ENCODE measurements around the gene EIF3B.
"Not testable (repeated sequence)": the region's sequence is repeated elsewhere in the genome, so short reads cannot be mapped to it uniquely, and the experiment has no call there.

The EIF3B gene

DNA sequence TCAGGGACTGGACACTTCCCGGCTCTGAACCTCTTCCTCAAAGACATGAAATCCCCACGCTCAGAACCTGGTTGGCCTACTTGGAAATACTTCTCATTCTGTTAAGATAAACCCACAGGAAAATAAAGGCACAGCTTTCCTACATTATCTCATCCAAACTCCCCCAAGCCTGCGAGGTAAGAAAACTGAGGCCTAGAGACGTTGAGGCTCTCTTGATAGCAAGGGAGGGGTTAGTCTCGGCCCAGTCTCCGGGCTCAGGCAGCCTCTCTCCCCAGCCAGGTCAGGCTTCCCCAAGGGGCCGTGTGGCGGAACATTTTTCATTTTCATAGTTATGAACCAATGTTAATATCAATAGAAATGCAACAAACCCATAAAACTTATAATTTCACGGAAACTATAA, 4.6 kb upstream of the EIF3B start:
- no peak for DNase-seq

DNA sequence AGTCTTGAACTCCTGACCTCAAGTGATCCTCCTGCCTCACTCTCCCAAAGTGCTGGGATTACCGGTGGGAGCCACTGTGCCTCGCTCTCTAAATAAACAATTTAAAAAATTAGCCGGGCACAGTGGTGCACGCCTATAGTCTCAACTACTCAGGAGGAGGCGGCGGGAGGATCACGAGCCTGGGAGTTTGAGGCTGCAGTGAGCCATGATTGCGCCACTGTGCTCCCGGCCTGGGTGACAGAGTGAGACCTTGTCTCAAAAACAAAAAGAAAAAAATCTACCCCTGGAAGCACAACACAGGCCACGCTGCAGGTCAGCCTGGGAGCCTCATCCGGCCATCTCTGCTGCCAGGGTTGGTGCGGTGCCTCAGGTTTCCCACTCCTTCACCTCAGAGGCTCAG, 3.8 kb upstream of the EIF3B start:
- DNase-seq: no peak

DNA sequence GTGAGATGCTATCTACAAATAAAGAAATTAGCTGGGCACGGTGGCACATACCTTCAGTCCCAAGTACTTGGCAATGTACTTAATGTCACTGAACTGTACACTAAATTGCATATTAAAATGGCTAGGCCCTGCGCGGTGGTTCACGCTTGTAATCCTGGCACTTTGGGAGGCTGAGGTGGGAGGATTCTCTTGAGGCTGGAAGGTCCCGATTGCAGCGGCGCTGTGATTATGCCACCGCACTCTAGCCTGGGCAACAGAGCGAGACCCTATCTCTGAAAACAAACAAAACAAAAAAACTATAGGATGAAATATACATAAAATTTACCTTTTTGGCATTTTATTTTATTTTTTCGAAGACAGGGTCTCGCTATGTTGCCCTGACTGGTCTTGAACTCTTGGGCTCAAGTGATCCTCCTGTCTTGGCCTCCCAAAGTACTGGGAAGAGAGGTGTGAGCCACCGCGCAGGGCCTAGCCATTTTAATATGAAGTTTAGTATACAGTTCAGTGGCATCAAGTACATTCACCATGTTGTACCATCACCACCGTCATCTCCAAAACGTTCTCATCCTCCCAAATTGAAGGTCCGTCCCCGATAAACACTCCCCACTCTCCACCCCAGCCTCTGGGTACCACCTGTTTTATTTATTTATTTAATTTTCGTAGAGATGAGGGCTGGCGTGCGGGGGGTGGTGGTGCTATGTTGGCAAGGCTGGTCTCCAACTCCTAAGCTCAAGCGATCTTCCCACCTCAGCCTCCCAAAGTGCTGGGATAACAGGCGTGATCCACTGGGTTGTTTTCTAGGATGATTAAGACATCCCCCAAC, 1.3 kb upstream of the EIF3B start:
- no peak for DNase-seq

DNA sequence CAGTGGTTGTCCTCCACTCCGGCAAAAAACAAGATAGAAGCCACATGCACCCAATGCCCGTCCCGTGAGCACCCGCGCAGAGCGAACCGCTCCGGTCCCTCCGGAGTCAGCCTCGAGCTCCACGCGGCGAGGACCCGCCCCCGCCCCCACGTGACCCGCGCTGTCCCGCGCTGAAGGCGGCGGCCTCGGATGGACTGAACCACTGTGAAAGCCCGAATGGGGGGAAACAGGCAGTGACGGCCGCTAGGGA, 766 bp upstream of the EIF3B start:
- DNase-seq: peak; percentile 91

DNA sequence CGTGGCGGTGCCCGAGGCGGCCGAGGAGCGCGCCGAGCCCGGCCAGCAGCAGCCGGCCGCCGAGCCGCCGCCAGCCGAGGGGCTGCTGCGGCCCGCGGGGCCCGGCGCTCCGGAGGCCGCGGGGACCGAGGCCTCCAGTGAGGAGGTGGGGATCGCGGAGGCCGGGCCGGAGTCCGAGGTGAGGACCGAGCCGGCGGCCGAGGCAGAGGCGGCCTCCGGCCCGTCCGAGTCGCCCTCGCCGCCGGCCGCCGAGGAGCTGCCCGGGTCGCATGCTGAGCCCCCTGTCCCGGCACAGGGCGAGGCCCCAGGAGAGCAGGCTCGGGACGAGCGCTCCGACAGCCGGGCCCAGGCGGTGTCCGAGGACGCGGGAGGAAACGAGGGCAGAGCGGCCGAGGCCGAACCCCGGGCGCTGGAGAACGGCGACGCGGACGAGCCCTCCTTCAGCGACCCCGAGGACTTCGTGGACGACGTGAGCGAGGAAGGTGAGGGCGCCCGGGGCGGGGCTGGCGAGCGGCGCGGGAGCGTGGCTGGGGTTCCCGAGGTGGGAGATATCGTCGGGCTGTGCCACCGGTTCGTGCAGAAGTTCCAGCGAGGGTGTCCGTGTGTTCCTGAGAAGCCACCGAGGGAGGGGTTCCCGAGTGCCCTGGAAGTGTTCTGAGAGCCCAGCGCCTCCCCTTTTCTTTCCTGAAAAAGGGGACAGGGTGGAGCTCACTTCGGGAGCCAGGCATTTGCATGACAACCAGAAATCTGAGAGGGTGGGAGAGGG, 495 bp downstream of the EIF3B start:
- no peak for DNase-seq

DNA sequence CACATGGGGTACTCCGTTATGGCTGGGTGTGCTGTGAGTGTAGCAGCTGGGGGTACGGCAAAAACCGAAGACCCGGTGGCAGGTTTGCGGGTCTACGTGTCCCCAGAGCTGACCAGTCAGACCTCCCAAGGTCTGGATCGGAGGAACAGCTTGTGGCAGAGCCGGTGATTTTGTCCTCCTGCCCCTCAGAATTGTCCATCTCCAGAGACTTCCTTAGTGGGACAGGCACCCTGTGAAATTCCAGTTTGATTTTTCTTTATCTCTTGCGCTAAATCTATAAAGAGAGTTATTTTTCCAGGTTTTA, 1.0 kb downstream of the EIF3B start:
- DNase-seq: no peak

DNA sequence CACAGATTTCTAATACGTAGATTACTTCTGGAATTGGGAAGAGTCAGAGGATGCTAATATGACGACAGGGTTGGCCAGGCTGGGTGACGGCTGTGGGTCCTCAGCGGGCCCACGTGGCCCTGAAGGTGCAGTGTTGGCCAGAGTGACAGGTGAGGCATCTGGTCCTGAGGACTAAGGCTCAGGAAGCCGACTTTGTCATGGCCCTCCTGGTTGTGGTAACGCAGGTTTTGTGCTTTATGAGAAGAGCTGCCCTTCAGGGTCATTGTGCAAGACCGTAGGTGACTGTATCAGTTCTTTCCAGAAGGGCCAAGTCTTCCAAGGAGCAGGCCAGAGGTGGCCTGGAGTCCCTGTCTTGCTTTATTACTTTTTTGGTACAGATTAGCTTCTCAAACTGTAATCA, 2.5 kb downstream of the EIF3B start:
- no peak for DNase-seq

DNA sequence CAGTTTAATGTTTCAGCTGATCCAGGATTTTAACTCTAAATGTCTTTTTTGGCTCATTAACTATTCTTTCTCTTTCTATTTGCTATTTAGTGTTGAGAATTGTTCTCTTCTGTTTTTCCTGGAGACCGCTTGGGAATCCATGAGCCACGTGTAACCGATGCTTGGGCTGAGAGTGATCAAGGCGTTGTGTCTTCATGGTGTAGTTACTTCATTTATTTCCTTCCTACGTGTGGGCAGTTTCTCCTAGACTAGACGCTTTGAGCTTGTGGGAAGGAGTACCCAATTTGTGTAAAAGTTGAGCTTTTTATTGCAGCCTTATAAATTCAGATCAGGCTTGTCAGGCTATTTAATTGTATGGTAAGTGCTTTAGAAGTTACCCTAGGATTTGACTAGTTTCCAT, 2.9 kb downstream of the EIF3B start:
- DNase-seq: no peak

DNA sequence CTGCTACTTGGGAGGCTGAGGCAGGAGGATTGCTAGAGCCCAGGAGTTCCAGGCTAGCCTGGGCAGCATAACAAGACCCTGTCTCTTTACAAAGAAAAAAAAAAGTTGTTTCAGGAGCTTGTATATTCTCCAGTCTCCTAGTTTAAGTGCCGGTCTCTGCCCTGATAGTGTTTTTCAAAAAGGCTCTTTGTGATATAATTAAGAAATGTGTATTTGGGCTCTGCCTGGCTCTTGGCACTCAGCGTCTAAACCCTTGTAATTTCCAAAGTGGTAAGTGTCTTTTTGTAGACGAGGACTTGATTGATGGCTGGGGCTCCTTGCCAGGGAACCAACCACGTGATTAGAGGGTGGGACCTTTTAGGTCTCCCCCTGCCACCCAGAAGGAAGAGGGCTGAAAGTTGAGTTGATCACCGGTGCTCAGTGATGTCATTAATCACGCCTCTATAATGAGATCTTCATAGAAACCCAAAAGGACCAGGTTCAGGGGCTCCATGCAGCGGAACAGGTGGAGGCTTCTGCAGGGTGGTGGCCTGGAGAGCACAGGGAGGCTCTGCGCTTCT, 4.4 kb downstream of the EIF3B start:
- no peak for DNase-seq

DNA sequence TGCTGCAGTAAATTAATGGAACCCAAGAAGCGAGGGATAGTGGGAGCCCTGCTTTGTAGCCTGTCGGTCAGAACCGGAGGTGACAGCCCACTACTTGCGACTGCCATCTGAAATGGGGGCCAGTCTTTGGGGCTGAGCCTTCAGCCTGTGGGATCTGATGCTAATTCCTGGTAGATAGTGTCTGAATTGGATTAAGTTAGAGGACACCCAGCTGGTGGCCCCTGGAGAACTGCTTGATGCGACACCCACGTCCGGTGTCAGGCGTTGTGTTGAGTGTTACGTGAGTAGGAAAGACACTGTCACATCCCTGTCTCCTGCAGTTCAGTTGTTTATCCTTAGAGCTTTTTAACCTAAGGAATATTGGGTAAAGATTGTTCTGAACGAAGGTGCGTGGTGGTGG, 5.0 kb downstream of the EIF3B start:
- no peak for DNase-seq

DNA sequence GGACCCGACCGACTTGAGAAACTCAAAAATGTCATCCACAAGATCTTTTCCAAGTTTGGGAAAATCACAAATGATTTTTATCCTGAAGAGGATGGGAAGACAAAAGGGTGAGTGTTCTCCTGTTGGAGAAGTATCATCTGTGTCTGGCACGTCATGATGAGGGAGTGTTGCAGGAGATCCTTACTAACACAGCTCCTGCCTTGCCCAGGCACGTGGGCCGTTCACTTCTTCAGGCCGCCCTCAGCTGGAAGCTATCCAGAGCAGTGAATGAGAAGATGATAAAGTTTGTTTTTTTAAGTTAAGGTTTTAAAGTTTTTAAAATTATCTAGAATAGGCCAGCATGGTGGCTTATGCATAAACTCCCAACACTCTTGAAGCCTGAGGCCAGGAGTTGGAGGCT, 6.2 kb downstream of the EIF3B start:
- no peak for DNase-seq

DNA sequence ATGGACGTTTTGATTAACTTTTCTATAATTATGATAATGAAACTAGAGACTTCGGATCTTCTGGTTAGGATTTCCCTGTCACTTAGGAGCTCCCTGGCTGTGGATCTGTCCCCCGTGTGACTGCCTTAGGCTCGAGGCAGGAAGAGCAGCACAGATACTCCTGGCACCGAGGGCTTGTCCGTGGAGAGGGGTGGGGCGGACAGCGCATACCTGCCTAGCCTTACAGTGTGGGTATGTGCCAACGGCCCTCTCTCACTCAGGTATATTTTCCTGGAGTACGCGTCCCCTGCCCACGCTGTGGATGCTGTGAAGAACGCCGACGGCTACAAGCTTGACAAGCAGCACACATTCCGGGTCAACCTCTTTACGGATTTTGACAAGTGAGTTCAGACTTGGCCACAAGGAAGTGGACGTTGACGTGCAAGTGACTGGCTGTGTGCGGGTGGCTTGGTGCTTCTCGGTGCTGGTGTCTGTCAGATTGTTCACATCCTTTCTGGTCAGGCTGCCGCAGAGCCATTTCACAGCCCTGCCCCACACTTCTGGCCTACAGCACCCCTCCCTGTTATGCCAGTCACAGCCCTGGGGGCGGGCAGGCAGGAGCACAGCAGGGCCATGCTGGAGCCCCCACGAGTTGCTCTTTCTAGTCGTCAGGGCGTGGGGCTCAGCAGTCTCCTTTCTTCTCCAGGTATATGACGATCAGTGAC, 7.9 kb downstream of the EIF3B start:
- DNase-seq: no peak

DNA sequence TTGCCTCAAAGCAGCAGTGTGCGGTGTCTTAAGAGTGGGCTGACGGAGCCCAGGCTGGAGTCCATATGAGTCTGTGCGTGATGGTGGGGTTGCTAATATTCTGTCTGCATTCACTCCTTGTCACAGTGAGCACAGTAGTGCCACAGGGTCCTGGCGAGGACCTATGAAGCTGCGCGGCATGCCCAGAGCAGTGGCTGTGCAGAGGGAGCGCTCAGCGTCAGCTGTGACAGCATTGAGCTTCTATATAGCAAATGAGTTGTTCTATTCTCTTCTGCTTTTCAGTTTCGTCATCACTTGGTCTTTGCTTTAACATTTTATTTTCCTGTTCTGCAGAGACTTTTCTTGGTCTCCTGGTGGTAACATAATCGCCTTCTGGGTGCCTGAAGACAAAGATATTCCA, 14.5 kb downstream of the EIF3B start:
- DNase-seq: no peak

DNA sequence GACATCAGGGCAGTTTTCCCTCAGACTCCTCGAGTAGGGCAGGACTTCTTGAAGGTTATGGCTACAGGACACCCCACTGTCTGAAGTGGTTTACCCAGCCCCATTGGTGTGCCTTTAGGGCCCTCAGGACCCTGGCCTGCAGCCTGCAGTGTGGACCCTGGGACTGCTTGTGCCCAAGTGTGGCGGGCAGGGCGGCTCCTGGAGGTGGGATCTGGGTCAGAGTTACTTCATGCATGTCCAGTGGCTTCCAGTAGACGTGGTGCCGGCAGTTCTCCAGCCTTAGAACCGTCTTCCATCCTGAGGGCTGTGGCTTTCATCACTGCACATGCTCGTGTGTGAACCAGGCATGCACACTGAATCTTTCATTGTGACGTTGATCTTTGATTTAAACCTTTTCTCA, 16.7 kb downstream of the EIF3B start:
- no peak for DNase-seq

DNA sequence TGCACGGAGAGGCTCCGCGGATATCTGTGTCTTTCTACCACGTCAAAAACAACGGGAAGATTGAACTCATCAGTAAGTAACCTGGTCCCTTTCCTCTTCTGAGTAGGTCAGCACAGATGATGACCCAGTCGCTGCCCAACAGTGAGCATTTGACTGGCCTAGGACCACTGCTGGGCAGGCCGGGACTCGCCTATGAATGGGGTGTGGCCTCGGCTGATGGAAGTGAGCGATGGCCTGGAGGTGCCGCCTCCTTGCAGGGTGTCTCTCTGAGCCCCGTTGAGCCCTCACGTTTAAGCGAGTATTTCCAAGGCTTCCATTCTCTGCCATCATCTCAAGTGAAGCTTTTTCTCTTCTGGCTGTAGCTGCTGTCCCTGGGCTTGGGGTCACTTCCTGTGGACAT, 18.1 kb downstream of the EIF3B start:
- DNase-seq: no peak

DNA sequence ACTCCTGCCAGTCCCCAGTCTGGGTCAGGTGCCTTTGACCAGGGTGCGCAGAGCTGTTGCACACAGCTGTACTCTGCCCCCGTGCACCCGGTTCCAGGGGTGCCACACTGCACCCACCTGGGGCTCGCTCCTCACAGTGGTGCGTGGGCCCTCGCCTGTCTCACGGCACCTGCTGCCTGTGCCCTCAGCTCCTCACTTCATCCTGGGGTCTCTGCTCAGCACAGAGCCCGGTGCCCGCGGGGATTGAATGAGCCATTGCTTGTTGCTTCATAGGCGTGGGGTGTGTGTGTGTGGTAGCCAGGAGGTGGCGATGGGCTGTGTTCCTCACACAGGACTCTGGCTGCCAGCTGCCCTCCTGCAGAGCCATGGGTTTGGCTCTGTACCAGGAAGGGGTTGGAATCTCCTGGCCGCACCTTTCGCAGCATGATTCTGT, 18.5 kb downstream of the EIF3B start:
- DNase-seq: no peak

DNA sequence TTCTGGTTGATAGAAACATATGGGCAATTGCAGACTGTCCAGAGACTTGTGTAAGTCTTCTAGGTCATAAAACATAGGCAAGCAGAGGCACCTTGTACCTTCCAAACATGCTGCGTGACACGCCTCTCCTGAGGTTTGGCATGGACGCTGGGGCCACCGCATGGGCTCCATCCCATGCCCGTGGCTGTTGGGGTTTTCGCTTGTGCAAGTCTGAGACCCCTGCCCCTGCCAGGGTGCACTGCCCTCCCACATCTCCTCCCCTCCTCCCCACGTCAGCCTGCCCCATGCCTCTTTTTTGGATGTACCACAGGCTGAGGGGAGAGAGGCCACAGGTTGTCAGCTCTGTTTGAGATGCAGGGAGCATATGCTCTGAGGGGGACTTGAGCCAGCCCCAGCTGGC, 19.0 kb downstream of the EIF3B start:
- DNase-seq: no peak

DNA sequence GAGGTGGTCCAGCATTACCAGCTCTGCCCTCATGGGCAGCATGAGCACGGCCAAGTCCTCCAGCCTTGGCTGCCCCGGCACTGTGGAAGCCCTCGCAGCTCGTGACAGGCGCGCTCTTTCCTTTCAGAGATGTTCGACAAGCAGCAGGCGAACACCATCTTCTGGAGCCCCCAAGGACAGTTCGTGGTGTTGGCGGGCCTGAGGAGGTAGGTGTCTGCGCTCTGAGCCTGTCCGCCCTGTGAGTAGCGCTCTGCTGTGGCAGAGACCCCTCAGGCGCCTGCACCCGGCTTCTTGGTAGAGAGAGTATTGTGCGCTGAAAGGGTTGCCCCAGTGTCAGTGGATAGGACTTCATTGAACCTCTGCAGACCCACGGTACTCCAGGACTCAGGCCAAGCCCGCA, 19.8 kb downstream of the EIF3B start:
- no peak for DNase-seq

DNA sequence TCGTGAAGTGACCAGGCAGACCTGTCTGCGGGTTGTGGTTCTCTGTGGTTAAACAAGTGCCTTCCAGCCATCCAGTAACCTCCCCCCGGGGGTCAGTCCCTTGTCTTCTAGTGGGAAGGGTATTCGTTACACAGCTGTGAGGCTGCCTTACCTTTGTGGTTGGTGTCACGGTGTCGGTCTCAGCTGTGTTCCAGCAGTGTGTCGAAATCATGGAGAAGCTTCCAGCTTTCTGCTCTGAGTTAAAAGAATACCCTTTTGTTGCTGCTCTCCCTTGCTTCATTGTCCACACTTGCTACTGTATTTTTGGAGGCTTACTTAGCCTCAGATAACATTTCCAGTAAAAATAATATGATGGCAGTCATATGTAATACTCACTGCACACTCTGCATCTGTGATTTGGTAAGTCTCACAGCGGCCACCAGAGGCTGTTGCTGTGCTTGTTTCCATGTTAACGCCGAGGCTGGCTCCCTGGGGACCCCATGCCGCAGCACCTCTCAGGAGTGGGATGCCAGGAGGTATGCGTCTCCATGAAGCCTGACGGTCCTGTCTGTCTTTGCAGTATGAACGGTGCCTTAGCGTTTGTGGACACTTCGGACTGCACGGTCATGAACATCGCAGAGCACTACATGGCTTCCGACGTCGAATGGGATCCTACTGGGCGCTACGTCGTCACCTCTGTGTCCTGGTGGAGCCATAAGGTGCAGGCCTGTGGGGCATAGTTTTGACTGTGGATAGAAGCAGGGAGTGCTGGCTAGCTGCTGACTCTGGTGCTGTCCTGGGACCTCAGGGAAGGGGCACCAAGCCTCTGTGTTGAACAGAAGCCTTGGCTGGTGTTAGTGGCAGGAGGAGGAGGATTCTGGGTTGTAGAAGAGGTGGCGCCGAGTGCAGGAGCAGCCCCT, 20.5 kb downstream of the EIF3B start:
- DNase-seq: no peak

DNA sequence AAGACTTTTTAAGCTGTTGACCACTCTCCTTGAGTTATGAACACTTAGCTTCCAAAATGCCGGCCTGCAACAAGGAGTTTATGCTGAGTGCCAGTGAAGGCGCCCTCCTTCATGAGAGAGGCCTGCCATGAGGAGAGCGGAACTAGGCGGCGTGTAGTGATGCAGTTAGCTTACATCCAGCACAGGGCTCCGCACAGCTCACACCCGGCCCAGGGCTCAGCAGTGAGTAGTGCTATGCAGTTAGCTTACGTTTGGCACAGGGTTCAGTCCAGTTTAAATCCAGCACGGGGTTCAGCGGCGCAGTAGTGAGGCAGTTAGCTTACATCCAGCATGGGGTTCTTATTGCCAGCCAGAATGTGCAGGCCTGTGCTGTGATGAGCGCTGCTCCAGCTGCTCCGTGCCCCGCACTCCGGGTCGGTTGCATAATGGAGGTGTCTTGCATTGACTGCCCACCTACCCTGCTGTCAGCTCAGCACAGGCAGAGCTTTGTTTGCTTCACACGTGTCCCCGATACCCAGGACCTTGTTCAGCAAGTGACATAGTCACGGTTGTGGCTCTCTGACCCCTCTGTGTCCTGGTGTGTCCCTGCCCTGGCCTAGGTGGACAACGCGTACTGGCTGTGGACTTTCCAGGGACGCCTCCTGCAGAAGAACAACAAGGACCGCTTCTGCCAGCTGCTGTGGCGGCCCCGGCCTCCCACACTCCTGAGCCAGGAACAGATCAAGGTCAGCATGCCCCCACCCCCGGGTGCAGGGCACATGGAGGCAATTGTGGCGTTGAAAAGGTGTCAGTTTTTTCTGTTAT, 21.9 kb downstream of the EIF3B start:
- no peak for DNase-seq

DNA sequence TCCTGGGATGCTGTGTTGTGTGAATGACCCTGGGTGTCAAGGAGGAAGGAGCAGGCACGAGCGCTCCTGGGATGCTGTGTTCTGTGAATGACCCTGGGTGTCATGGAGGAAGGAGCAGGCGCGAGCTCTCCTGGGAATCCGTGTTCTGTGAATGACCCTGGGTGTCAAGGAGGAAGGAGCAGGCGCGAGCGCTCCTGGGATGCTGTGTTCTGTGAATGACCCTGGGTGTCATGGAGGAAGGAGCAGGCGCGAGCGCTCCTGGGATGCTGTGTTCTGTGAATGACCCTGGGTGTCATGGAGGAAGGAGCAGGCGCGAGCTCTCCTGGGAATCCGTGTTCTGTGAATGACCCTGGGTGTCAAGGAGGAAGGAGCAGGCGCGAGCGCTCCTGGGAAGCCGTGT, 22.9 kb downstream of the EIF3B start:
- DNase-seq: not testable (repeated sequence)

DNA sequence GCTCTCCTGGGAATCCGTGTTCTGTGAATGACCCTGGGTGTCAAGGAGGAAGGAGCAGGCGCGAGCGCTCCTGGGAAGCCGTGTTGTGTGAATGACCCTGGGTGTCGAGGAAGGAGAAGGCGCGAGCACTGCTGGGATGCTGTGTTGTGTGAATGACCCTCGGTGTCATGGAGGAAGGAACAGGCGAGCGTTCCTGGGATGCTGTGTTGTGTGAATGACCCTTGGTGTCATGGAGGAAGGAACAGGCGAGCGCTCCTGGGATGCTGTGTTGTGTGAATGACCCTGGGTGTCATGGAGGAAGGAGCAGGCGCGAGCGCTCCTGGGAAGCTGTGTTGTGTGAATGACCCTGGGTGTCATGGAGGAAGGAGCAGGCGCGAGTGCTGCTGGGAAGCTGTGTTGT, 23.5 kb downstream of the EIF3B start:
- DNase-seq: not testable (repeated sequence)
